GM21825 (cell line): Measurements from ENCODE around the gene POGZ.
"Not testable (repeated sequence)": the region's sequence is repeated elsewhere in the genome, so short reads cannot be mapped to it uniquely, and the experiment has no call there.

ENCODE experiments used
- ATAC-seq: cut with Tn5 transposase; IDR thresholded peaks from one replicate; pipeline ENCODE4 v1.9.1; 2021; ENCODE audit warnings: mild to moderate bottlenecking, moderate library complexity; ENCODE audit not compliant: unreplicated experiment

POGZ gene

GRCh38 chr1:151418081-151418480 is 41.2 kb downstream of the POGZ start:
- no peak for ATAC-seq

GRCh38 chr1:151416231-151416630 is 43.1 kb downstream of the POGZ start:
- no peak for ATAC-seq

GRCh38 chr1:151411884-151412283 is 47.4 kb downstream of the POGZ start:
- no peak for ATAC-seq

- ATAC-seq = no peak
Observed at GRCh38 chr1:151408891-151409290, 50.4 kb downstream of the POGZ start.

- no peak for ATAC-seq
Observed at GRCh38 chr1:151407304-151407703, 52.0 kb downstream of the POGZ start.

- ATAC-seq = no peak
Observed at GRCh38 chr1:151406176-151406575, 53.1 kb downstream of the POGZ start.

GRCh38 chr1:151405187-151405951 is 53.9 kb downstream of the POGZ start:
- ATAC-seq = no peak

- no peak for ATAC-seq
Observed at GRCh38 chr1:151403612-151404011, 55.7 kb downstream of the POGZ start.

GRCh38 chr1:151402764-151403163 is 56.5 kb downstream of the POGZ start:
- ATAC-seq = no peak

- no peak for ATAC-seq
Observed at GRCh38 chr1:151401860-151402259, 57.4 kb downstream of the POGZ start.

- ATAC-seq = no peak
Observed at GRCh38 chr1:151401125-151401788, 58.0 kb downstream of the POGZ start.

GRCh38 chr1:151399324-151400171 is 59.7 kb downstream of the POGZ start, which contains the start of gene PSMB4:
Gene PSMB4 (plus strand): TSS chr1:151399573. CDS start chr1:151399588, 15 bp downstream.
- peak; percentile 85 for ATAC-seq

GRCh38 chr1:151396265-151396664 is 63.0 kb downstream of the POGZ start:
- not testable (repeated sequence) for ATAC-seq

GRCh38 chr1:151393583-151393982 is 65.7 kb downstream of the POGZ start:
- ATAC-seq = no peak

- no peak for ATAC-seq
Observed at GRCh38 chr1:151391079-151391563, 68.2 kb downstream of the POGZ start.

GRCh38 chr1:151390221-151391078 is 68.8 kb downstream of the POGZ start:
- not testable (repeated sequence) for ATAC-seq

GRCh38 chr1:151386002-151386401 is 73.3 kb downstream of the POGZ start:
- no peak for ATAC-seq

GRCh38 chr1:151384584-151384983 is 74.7 kb downstream of the POGZ start:
- no peak for ATAC-seq

GRCh38 chr1:151377150-151377884 is 82.0 kb downstream of the POGZ start:
- no peak for ATAC-seq

- ATAC-seq = no peak
Observed at GRCh38 chr1:151373196-151373595, 86.1 kb downstream of the POGZ start.
